HepG2 (cell line): Measurements from ENCODE around the gene XPR1. TPM values are rescaled to one million over a fixed set of nuclear protein-coding genes. Genes with fewer than 3 reads are reported as not detected.

Source experiments
- ELF4 ChIP-seq: sonication (generic); formaldehyde crosslinking; IDR thresholded peaks from 2 replicates; pipeline ENCODE4 v1.5.0; 2020; ENCODE audit warnings: missing genetic modification reagents, mild to moderate bottlenecking, moderate library complexity, borderline replicate concordance
- FOSL2 ChIP-seq: sonication (generic); formaldehyde crosslinking; IDR thresholded peaks from 2 replicates; pipeline ENCODE4 v1.4.0; 2020; ENCODE audit warnings: missing genetic modification reagents
- GTF3A ChIP-seq: sonication (generic); formaldehyde crosslinking; conservative IDR thresholded peaks from 2 replicates; pipeline ENCODE4 v1.4.0; 2020; ENCODE audit warnings: mild to moderate bottlenecking, missing genetic modification reagents
- HNF1A ChIP-seq, 2 experiments: sonication (generic) in 1 of 2; formaldehyde crosslinking in 1 of 2; IDR thresholded peaks; 2 replicates each; pipeline versions ENCODE4 v1.4.0 to v1.6.1; 2016 to 2020; ENCODE audit warnings: borderline replicate concordance in 1 of 2, low read depth in 1 of 2, mild to moderate bottlenecking in 1 of 2, missing genetic modification reagents in 1 of 2
- IKZF5 ChIP-seq: IDR thresholded peaks from 2 replicates; pipeline ENCODE4 v1.6.1; 2018; ENCODE audit warnings: missing genetic modification reagents, mild to moderate bottlenecking, missing compliant biosample characterization
- KLF11 ChIP-seq: IDR thresholded peaks from 2 replicates; pipeline ENCODE4 v1.6.1; 2016; ENCODE audit warnings: missing compliant biosample characterization
- NCOA2 ChIP-seq: sonication (generic); formaldehyde crosslinking; IDR thresholded peaks from 2 replicates; pipeline ENCODE4 v1.8.0; 2022; ENCODE audit warnings: inconsistent platforms
- ONECUT2 ChIP-seq: sonication (generic); formaldehyde crosslinking; IDR thresholded peaks from 2 replicates; pipeline ENCODE4 v1.4.0; 2020; ENCODE audit warnings: missing genetic modification reagents
- PRDM4 ChIP-seq: sonication (generic); formaldehyde crosslinking; IDR thresholded peaks from 2 replicates; pipeline ENCODE4 v1.9.0; 2021; ENCODE audit warnings: missing genetic modification reagents, borderline replicate concordance
- RAD51 ChIP-seq: fragments of 450-650 bp; IDR thresholded peaks from 2 replicates; pipeline ENCODE4 v1.6.1; 2016; ENCODE audit warnings: borderline replicate concordance
- SRSF9 ChIP-seq: fragments of 200-400 bp; formaldehyde crosslinking; IDR thresholded peaks from 2 replicates; pipeline ENCODE4 v1.6.1; 2018; ENCODE audit warnings: borderline replicate concordance, mild to moderate bottlenecking, low read depth, low read length; ENCODE audit not compliant: insufficient read depth, poor library complexity, severe bottlenecking
- TEAD2 ChIP-seq: sonication (generic); formaldehyde crosslinking; IDR thresholded peaks from 2 replicates; pipeline ENCODE4 v1.9.0; 2021; ENCODE audit warnings: missing genetic modification reagents
- YEATS2 ChIP-seq: sonication (generic); formaldehyde crosslinking; IDR thresholded peaks from 2 replicates; pipeline ENCODE4 v1.4.0; 2020; ENCODE audit warnings: missing genetic modification reagents, borderline replicate concordance
- ZMAT5 ChIP-seq: sonication (generic); formaldehyde crosslinking; IDR thresholded peaks from 2 replicates; pipeline ENCODE4 v1.5.0; 2020; ENCODE audit warnings: mild to moderate bottlenecking, low read depth, missing genetic modification reagents, borderline replicate concordance
- ZNF30 ChIP-seq: sonication (generic); formaldehyde crosslinking; IDR thresholded peaks from 2 replicates; pipeline ENCODE4 v1.5.0; 2020; ENCODE audit warnings: mild to moderate bottlenecking, missing genetic modification reagents
- ZNF558 ChIP-seq: sonication (generic); formaldehyde crosslinking; IDR thresholded peaks from 2 replicates; pipeline ENCODE4 v1.9.0; 2022; ENCODE audit warnings: mild to moderate bottlenecking, missing genetic modification reagents, borderline replicate concordance
- ZNF614 ChIP-seq: IDR thresholded peaks from 2 replicates; pipeline ENCODE4 v1.6.1; 2018; ENCODE audit warnings: missing biosample characterization, missing genetic modification reagents, inconsistent platforms, borderline replicate concordance
- ZNF687 ChIP-seq: sonication (generic); formaldehyde crosslinking; IDR thresholded peaks from 2 replicates; pipeline ENCODE4 v1.5.1; 2020; ENCODE audit warnings: mild to moderate bottlenecking, missing genetic modification reagents, moderate library complexity
- polyA plus RNA-seq, 8 experiments: library from polyadenylated mRNA; depleted of rRNA in 3 of 8; stranded (reverse) in 7 of 8; unstranded in 1 of 8; fragments of >200 nt; fragmentation: Illumina TruSeq in 4 of 8; extraction: Trizol in 4 of 8; gene quantifications; 2 replicates each; pipeline versions ENCODE4 v1.2.1 to v1.2.3, GENCODE V29; 2011 to 2016; ENCODE audit warnings: low read depth in 4 of 8, missing spikeins in 1 of 8, mixed read lengths in 1 of 8; ENCODE audit not compliant: insufficient read depth in 1 of 8
- total RNA-seq, 5 experiments: library from RNA; depleted of rRNA; stranded (reverse); fragments of >200 nt; fragmentation: Illumina TruSeq; extraction: Trizol; gene quantifications; 2 replicates each; pipeline ENCODE4 v1.2.3, GENCODE V29; 2016; ENCODE audit warnings: low read depth in 1 of 5

XPR1 gene
- total and polyA plus RNA-seq, 2 of the 13 experiments (the other 11 are each of a cell fraction or from before 2014, with no cell fraction given) = 22.3 to 23.6 TPM

- TF ChIP-seq ZNF687 (CRISPR knock-in tag) (peak; percentile 38), GTF3A (no peak), HNF1A (IDR thresholded peaks at IDR 0.05; ENCODE audit: low read depth) (no peak), HNF1A (CRISPR knock-in tag; IDR thresholded peaks at IDR 0.05; ENCODE audit: borderline replicate concordance) (no peak), IKZF5 (CRISPR knock-in tag) (no peak), ZMAT5 (CRISPR knock-in tag) (no peak), YEATS2 (no peak), ZNF30 (no peak), ZNF614 (CRISPR knock-in tag) (no peak), TEAD2 (CRISPR knock-in tag) (no peak), ONECUT2 (CRISPR knock-in tag) (no peak), ZNF558 (CRISPR knock-in tag) (no peak), FOSL2 (CRISPR knock-in tag) (no peak), RAD51 (no peak), ELF4 (CRISPR knock-in tag) (no peak), SRSF9 (no peak), NCOA2 (CRISPR knock-in tag) (no peak), PRDM4 (CRISPR knock-in tag) (no peak), KLF11 (CRISPR knock-in tag) (no peak)
These were observed 295.5 kb downstream of the XPR1 start (continued) for GRCh38 chr1:180927348-180927747.
